Activated CD8-positive, alpha-beta memory T cell treated with anti-CD3 and anti-CD28 coated beads, Interleukin-2, amount 10 ng/mL, durations not matched to agents 7 days and 5 days (primary cell): ENCODE data around the gene CALR. TPM values are rescaled to one million over a fixed set of nuclear protein-coding genes. Genes with fewer than 3 reads are reported as not detected.
"Not testable (repeated sequence)": the region's sequence is repeated elsewhere in the genome, so short reads cannot be mapped to it uniquely, and the experiment has no call there.

ENCODE experiments used
- ATAC-seq: fragments of 150-1000 bp; cut with Tn5 transposase; one replicate; pipeline ENCODE4 v1.10.0; 2021; ENCODE audit warnings: moderate library complexity
- CTCF ChIA-PET: fragments of 350-600 bp; sonication (Branson Sonifier 250); formaldehyde crosslinking; loops from one replicate; lab custom pipeline; 2021; ENCODE audit warnings: antibody characterized with exemption; lab: Charles Lee
- DNase-seq: peaks from one replicate; pipeline ENCODE4 v3.0.0-alpha.2; 2020
- H3K27ac Mint-ChIP-seq: one replicate; pipeline ENCODE4 v1.8.0; 2021; ENCODE audit warnings: mild to moderate bottlenecking, mixed read lengths
- H3K27me3 Mint-ChIP-seq: one replicate; pipeline ENCODE4 v1.8.0; 2021; ENCODE audit warnings: mixed read lengths
- H3K36me3 Mint-ChIP-seq: one replicate; pipeline ENCODE4 v1.8.0; 2021; ENCODE audit warnings: mild to moderate bottlenecking, mixed read lengths
- H3K4me1 Mint-ChIP-seq: one replicate; pipeline ENCODE4 v1.8.0; 2021; ENCODE audit warnings: mixed read lengths
- H3K4me3 Mint-ChIP-seq: one replicate; pipeline ENCODE4 v1.8.0; 2021; ENCODE audit warnings: mild to moderate bottlenecking, moderate library complexity, mixed read lengths
- H3K9me3 Mint-ChIP-seq: one replicate; pipeline ENCODE4 v1.8.0; 2022; ENCODE audit warnings: low read depth, mixed read lengths
- total RNA-seq, 2 experiments: library from RNA; stranded (reverse); gene quantifications; one replicate each; pipeline ENCODE4 v1.2.3, GENCODE V29; 2021

CALR gene
- total RNA-seq, result 100 to 1,000 TPM; 745 to 898 TPM

DNA sequence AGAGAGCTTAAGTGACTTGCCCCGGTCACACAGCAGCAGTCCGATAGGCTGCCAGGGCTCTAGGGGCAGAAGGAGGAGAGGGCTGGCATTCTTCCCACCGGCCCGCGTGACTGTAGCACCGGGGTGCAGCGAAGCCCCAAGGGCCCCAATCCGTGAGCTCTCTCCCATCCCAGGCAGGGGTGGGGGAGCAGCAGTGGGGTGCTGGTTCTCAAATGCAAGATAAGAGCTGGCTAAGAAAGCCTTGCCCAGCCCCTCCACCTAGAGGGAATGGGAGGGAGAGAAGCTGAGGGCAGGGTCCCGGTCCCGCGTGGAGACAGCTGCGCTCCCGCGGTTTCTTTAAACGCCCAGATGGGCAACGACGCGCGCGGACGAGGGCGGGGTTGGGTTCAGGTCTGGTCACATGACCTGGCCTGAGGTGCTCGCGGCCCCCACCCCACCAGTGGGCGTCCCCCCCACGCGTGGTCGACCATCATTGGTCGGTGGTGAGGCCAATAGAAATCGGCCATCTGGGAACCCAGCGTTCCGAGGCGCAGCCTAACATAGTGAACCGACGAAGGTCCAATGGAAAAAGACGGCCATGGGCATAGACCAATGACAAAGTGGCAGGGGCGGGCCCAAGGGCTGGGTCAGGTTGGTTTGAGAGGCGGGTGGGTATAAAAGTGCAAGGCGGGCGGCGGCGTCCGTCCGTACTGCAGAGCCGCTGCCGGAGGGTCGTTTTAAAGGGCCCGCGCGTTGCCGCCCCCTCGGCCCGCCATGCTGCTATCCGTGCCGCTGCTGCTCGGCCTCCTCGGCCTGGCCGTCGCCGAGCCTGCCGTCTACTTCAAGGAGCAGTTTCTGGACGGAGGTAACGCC, at the start of gene CALR:
Gene CALR, plus strand, starts transcription at position 683 of the 852 bp plus-strand sequence. Its CDS starts 71 bp downstream, at position 754.
- ATAC-seq, result peak; percentile 92
- DNase-seq, result peak; percentile 100
- CTCF ChIA-PET, result interaction anchor here (0.8 to 1.8 kb wide), 9 partner anchors 9 to 142 kb away, joined by 3 to 12 read pairs (median 6); partner anchors contain the start of genes GADD45GIP1, GCDH and SYCE2
- peaks cover 45% of the 10 kb centered on the region for H3K36me3 Mint-ChIP-seq
- H3K27me3 Mint-ChIP-seq, result no peaks in the 10 kb centered on the region
- peak within 1 kb of the TSS; percentile 95 for H3K27ac Mint-ChIP-seq
- H3K4me1 Mint-ChIP-seq, result peaks cover 63% of the 10 kb centered on the region
- no peaks in the 10 kb centered on the region for H3K9me3 Mint-ChIP-seq
- H3K4me3 Mint-ChIP-seq, result peak within 1 kb of the TSS; percentile 100

GRCh38 chr19:12890299-12890786, 48.1 kb upstream of the CALR start:
- not testable (repeated sequence) for H3K27me3 Mint-ChIP-seq, ATAC-seq, H3K9me3 Mint-ChIP-seq, H3K36me3 Mint-ChIP-seq, DNase-seq
- peaks cover 31% of the 10 kb centered on the region for H3K4me1 Mint-ChIP-seq
- CTCF ChIA-PET, result interaction anchor here (0.6 to 2.5 kb wide), 15 partner anchors 9 to 187 kb away, joined by 3 to 41 read pairs (median 4); partner anchors contain the start of gene CALR
- H3K27ac Mint-ChIP-seq, result peak overlapping the region; percentile 90
- H3K4me3 Mint-ChIP-seq, result peak overlapping the region; percentile 99

DNA sequence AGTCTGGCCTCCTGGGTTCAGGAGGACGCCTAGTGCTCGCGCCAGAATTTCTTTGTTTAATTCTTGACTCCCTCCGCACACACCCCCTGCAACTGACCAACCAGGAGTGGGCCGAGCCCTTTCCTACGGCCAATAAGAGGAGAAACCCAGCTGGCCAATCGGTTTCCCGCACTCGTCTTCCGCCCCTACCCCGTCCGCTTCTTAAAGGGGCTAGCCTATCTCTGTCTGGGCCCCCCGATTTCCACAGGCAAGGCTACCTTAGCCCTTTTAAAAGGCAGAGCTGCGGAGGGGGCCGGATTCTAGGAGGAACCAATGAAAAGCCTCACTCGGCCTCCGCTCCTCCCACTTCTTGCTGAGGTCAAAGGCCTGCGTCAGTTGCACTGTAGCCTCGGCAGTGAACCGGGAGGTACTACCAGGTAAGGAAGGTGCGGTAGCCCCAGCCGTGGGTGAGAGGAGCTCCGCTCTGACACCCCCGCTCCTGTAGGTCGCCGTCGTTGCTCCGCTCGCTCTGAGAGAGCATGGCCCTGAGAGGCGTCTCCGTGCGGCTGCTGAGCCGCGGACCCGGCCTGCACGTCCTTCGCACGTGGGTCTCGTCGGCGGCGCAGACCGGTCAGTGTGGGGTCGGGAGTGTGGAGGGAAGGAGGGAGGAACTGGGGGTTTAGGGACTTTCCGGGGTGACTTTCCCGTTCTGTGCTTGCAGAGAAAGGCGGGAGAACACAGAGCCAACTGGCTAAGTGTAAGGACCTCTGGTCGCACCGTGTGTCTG, 47.4 kb upstream of the CALR start, which contains the start of gene GCDH:
Gene GCDH, plus strand, starts transcription at position 374 of the 766 bp plus-strand sequence. Its CDS starts 145 bp downstream, at position 519.
- Mint-ChIP-seq H3K4me3 (peak within 1 kb of the TSS; percentile 99), H3K36me3 (peaks cover 4% of the 10 kb centered on the region), H3K9me3 (no peaks in the 10 kb centered on the region), H3K27me3 (no peaks in the 10 kb centered on the region), H3K4me1 (peaks cover 30% of the 10 kb centered on the region), H3K27ac (peak within 1 kb of the TSS; percentile 90)
- peak; percentile 96 for ATAC-seq
- DNase-seq, result peak; percentile 99
- CTCF ChIA-PET, result interaction anchor here (0.7 to 2.5 kb wide), 14 partner anchors 9 to 145 kb away, joined by 3 to 41 read pairs (median 5); partner anchors contain the start of gene CALR

GRCh38 chr19:12891553-12892021, 46.8 kb upstream of the CALR start:
- no peak for ATAC-seq
- no peaks in the 10 kb centered on the region for H3K9me3 Mint-ChIP-seq
- no peaks in the 10 kb centered on the region for H3K27me3 Mint-ChIP-seq
- H3K4me1 Mint-ChIP-seq, result peaks cover 24% of the 10 kb centered on the region
- peak overlapping the region; percentile 90 for H3K27ac Mint-ChIP-seq
- DNase-seq, result no peak
- peaks cover 5% of the 10 kb centered on the region for H3K36me3 Mint-ChIP-seq
- H3K4me3 Mint-ChIP-seq, result peak overlapping the region; percentile 99
- CTCF ChIA-PET, result interaction anchor here (1.0 to 2.5 kb wide), 8 partner anchors 8 to 115 kb away, joined by 3 to 41 read pairs (median 7); partner anchors contain the start of gene CALR

- Mint-ChIP-seq H3K9me3 (no peaks in the 10 kb centered on the region), H3K27me3 (no peaks in the 10 kb centered on the region), H3K4me3 (no peak overlapping the region), H3K4me1 (peaks cover 30% of the 10 kb centered on the region), H3K27ac (no peak overlapping the region), H3K36me3 (peaks cover 9% of the 10 kb centered on the region)
- CTCF ChIA-PET, result no interaction called here
- ATAC-seq, result no peak
- DNase-seq, result no peak
Measured at GRCh38 chr19:12893582-12893981, 44.8 kb upstream of the CALR start.

DNA sequence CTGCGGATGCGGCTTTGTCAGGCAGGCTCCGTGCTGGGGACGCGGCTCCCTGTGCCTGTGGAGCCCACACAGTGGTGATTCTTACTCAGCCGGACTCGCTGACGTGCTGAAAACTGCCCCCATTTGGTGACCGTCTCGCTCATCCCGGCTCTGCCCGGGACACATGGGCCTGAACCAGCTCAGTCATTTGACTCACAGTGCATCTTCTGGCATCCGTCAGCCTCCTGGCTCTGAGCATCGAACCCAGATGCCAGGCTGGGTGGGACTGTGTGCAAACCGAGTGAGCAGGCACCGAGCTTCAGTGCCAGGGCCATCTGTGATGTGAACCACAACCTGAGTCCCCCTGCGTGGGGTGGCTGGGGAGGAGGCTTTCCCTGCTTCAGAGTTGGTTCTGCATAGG, 41.9 kb upstream of the CALR start:
- Mint-ChIP-seq H3K27me3 (no peaks in the 10 kb centered on the region), H3K27ac (no peak overlapping the region), H3K4me3 (no peak overlapping the region), H3K36me3 (peaks cover 12% of the 10 kb centered on the region), H3K9me3 (no peaks in the 10 kb centered on the region), H3K4me1 (peaks cover 36% of the 10 kb centered on the region)
- ATAC-seq (no peak), DNase-seq (no peak)
- CTCF ChIA-PET, result interaction anchor here (5.9 kb wide), 1 partner anchor 11 kb away, joined by 27 read pairs; no protein-coding TSS in a partner anchor

DNA sequence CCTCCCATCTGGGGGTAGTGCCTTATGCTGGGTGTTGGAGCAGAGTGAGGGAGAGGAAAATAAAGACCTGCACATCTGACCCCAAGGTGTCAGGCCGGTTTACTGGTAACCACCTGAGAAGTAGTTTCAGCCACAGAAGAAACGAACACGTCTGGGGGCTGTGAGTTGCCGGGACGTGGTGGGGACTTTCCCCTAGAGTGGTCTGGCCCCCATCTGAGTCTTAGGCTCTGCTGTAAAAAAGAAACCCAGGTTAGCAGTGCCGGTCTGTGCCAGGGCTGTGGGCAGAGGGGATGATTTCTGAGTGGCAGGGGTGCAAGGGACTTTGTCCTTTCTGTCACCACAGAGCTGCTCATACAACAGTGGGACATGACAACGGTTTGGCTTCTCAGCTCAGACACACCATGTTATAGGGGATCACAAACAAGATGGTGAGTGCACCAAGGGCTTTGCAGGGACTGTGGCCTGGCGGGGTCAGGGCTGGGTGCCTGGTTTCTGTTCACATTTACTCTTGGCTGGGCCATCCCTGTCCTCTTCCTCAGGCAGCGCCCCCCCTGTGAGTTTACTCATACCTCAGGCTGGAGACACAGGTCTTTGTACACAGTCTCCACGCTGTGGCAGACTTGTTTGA, 38.4 kb upstream of the CALR start:
- Mint-ChIP-seq H3K9me3 (no peaks in the 10 kb centered on the region), H3K4me3 (peak overlapping the region; percentile 56), H3K4me1 (peaks cover 26% of the 10 kb centered on the region), H3K27ac (peak overlapping the region; percentile 88), H3K27me3 (no peaks in the 10 kb centered on the region), H3K36me3 (peaks cover 10% of the 10 kb centered on the region)
- CTCF ChIA-PET, result interaction anchor here (0.9 to 5.9 kb wide), 10 partner anchors 9 to 77 kb away, joined by 3 to 27 read pairs (median 6); partner anchors contain the start of genes FARSA, GCDH and SYCE2
- peak; percentile 82 for DNase-seq
- ATAC-seq, result peak; percentile 85

- no peak for DNase-seq
- H3K36me3 Mint-ChIP-seq, result peaks cover 1% of the 10 kb centered on the region
- no peak overlapping the region for H3K27ac Mint-ChIP-seq
- H3K9me3 Mint-ChIP-seq, result no peaks in the 10 kb centered on the region
- no peak for ATAC-seq
- CTCF ChIA-PET, result interaction anchor here (1.6 to 2.7 kb wide), 2 partner anchors 12 to 58 kb away, joined by 6 to 9 read pairs; partner anchors contain the start of gene SYCE2
- no peaks in the 10 kb centered on the region for H3K27me3 Mint-ChIP-seq
- peaks cover 6% of the 10 kb centered on the region for H3K4me1 Mint-ChIP-seq
- H3K4me3 Mint-ChIP-seq, result no peak overlapping the region
Measured at GRCh38 chr19:12907166-12907565, 31.2 kb upstream of the CALR start.

GRCh38 chr19:12912571-12912970, 25.8 kb upstream of the CALR start:
- no peak for ATAC-seq
- DNase-seq, result no peak
- H3K4me3 Mint-ChIP-seq, result no peak overlapping the region

DNA sequence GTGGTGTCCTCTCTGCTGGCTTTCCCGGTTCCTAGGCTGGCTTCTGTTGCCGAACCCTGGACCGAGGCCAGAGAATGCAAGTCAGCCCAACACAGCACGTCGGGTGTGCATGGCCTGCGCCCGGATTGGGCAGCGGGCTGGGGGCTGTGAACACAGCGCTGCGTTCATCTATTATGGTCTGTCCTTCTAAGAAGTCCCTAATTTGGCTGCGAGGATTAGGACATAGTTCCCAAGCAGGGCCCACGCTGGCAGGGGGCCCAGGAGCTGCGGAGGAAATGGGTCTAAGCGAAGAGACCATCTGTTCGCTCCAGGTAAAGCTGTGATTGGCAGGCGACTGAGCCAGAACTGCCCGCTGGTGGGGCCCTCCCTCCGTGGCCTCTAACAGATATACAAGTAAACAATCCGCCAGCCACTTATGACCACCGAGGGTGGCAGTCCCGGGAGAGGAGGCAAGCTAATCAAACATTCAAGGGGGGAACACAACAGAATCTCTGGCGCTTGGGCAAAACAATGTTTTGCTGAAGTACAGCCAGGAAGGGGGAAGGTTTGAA, 25.3 kb upstream of the CALR start:
- CTCF ChIA-PET, result interaction anchor here (0.9 to 4.4 kb wide), 10 partner anchors 12 to 176 kb away, joined by 3 to 17 read pairs (median 6); partner anchors contain the start of genes GCDH and GET3
- Mint-ChIP-seq H3K4me1 (peaks cover 35% of the 10 kb centered on the region), H3K36me3 (no peaks in the 10 kb centered on the region), H3K27ac (peak overlapping the region; percentile 88), H3K4me3 (no peak overlapping the region), H3K27me3 (no peaks in the 10 kb centered on the region), H3K9me3 (no peaks in the 10 kb centered on the region)
- no peak for ATAC-seq
- no peak for DNase-seq

More at GRCh38 chr19:12912571-12912970, 25.8 kb upstream of the CALR start:
- CTCF ChIA-PET, result interaction anchor here (1.0 to 4.4 kb wide), 6 partner anchors 13 to 176 kb away, joined by 3 to 17 read pairs (median 4); partner anchors contain the start of gene GET3
- no peaks in the 10 kb centered on the region for H3K36me3 Mint-ChIP-seq
- H3K27me3 Mint-ChIP-seq, result no peaks in the 10 kb centered on the region
- no peaks in the 10 kb centered on the region for H3K9me3 Mint-ChIP-seq
- no peak overlapping the region for H3K27ac Mint-ChIP-seq
- peaks cover 33% of the 10 kb centered on the region for H3K4me1 Mint-ChIP-seq

DNA sequence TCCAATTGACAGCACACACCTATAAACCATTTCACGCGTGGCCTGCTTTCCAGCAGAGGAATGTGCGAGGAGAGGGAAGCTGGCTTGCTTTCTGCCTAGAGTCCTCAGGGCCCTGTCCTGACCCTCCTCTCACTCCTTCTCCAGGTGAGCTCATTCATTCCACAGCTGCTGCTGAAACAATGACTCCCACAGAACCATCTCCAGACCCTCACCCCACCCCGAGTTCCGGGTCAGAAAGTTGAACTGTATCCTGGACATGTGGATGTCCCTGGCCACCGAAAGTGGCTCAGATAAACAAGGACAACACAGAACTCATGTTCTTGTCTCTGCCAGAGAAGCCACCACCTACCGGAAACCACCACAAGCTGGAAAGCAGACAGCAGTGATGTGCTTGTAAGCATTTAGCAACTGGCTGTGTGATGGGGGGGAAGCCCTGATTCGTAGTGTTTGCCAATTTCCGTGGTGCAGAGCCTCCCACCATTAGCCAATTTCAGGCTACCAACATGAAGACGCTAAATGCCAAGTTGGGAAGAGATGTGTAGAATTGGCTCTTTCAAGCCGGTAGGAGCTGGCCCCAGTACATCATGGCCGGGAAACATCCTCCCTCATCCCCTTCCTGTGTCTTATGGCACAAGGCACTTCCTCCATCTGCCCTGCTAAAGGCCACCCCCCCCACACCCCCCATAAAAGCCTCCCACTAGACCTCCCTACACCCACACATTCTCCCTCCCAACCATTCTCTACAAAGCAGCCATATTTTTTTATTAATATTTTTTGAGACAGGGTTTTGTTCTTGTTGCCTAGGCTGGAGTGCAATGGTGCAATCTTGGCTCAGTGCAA, 24.3 kb upstream of the CALR start:
- peak overlapping the region; percentile 88 for H3K27ac Mint-ChIP-seq
- peak overlapping the region; percentile 32 for H3K4me3 Mint-ChIP-seq

More for the DNA sequence above, 24.3 kb upstream of the CALR start:
- CTCF ChIA-PET, result interaction anchor here (0.6 to 3.4 kb wide), 10 partner anchors 13 to 158 kb away, joined by 3 to 17 read pairs (median 6); partner anchors contain the start of gene GCDH
- DNase-seq (peak; percentile 84), ATAC-seq (peak; percentile 81)
- peaks cover 40% of the 10 kb centered on the region for H3K4me1 Mint-ChIP-seq
- no peaks in the 10 kb centered on the region for H3K27me3 Mint-ChIP-seq
- peaks cover under 1% of the 10 kb centered on the region for H3K36me3 Mint-ChIP-seq
- H3K9me3 Mint-ChIP-seq, result no peaks in the 10 kb centered on the region
